ENCODE measurements around the gene MMP24OS.

MMP24OS gene

GRCh38 chr20:35248641-35249475, 29.1 kb downstream of the MMP24OS start:
- no peak for DNase-seq

GRCh38 chr20:35246723-35247122, 31.2 kb downstream of the MMP24OS start:
- no peak for DNase-seq

GRCh38 chr20:35243986-35244385, 33.9 kb downstream of the MMP24OS start:
- DNase-seq, result no peak

GRCh38 chr20:35243317-35243716, 34.6 kb downstream of the MMP24OS start:
- no peak for DNase-seq

GRCh38 chr20:35240811-35241293, 37.1 kb downstream of the MMP24OS start:
- DNase-seq, result no peak

GRCh38 chr20:35240083-35240810, 37.7 kb downstream of the MMP24OS start:
- DNase-seq, result no peak

- DNase-seq, result no peak
These were observed 39.2 kb downstream of the MMP24OS start for GRCh38 chr20:35238735-35239134.

GRCh38 chr20:35238170-35238569, 39.8 kb downstream of the MMP24OS start:
- DNase-seq, result no peak

- no peak for DNase-seq
These were observed 40.4 kb downstream of the MMP24OS start for GRCh38 chr20:35237486-35237885.

GRCh38 chr20:35235881-35236280, 42.0 kb downstream of the MMP24OS start:
- no peak for DNase-seq

- no peak for DNase-seq
These were observed 45.3 kb downstream of the MMP24OS start for GRCh38 chr20:35232575-35232974.

GRCh38 chr20:35226884-35227681, 50.8 kb downstream of the MMP24OS start:
- DNase-seq, result peak in 3 of 5 donors; percentile 13 to 24 (median 19)
